ENCODE results near the gene PIK3CG.
"Not testable (repeated sequence)": the region's sequence is repeated elsewhere in the genome, so short reads cannot be mapped to it uniquely, and the experiment has no call there.

Gene PIK3CG

GRCh38 chr7:106895246-106895864 lies 30.3 kb downstream of the PIK3CG start:
- no peak for TF ChIP-seq CTCF (IDR thresholded peaks at IDR 0.05; ENCODE audit: low read depth, low read length)
- H3K4me3 ChIP-seq (replicated peaks in 1 of 2; ENCODE audit: low read depth in 2 of 2, low read length in 2 of 2) = no peak overlapping the region
- no peak for DNase-seq (ENCODE audit: low read depth in 2 of 2)

- no peak for DNase-seq (ENCODE audit: low read depth in 2 of 2)
- no peak overlapping the region for H3K4me3 ChIP-seq (replicated peaks in 1 of 2; ENCODE audit: low read depth in 2 of 2, low read length in 2 of 2)
- no peak for TF ChIP-seq CTCF (IDR thresholded peaks at IDR 0.05; ENCODE audit: low read depth, low read length)
These were observed 31.1 kb downstream of the PIK3CG start for GRCh38 chr7:106896231-106896630.

- not testable (repeated sequence) for DNase-seq (ENCODE audit: low read depth in 2 of 2); H3K4me3 ChIP-seq (replicated peaks in 1 of 2; ENCODE audit: low read depth in 2 of 2, low read length in 2 of 2)
These were observed 32.5 kb downstream of the PIK3CG start for GRCh38 chr7:106897553-106897952.

GRCh38 chr7:106898967-106899366 lies 33.9 kb downstream of the PIK3CG start:
- not testable (repeated sequence) for DNase-seq (ENCODE audit: low read depth in 2 of 2); H3K4me3 ChIP-seq (replicated peaks in 1 of 2; ENCODE audit: low read depth in 2 of 2, low read length in 2 of 2)

GRCh38 chr7:106901828-106902441 lies 36.9 kb downstream of the PIK3CG start:
- no peak for DNase-seq (ENCODE audit: low read depth in 2 of 2)

GRCh38 chr7:106905734-106906133 lies 40.7 kb downstream of the PIK3CG start:
- TF ChIP-seq CTCF (IDR thresholded peaks at IDR 0.05; ENCODE audit: low read depth, low read length) = no peak

More at GRCh38 chr7:106901828-106902441, 36.9 kb downstream of the PIK3CG start:
- no peak for TF ChIP-seq CTCF (IDR thresholded peaks at IDR 0.05; ENCODE audit: low read depth, low read length)
- H3K4me3 ChIP-seq (replicated peaks in 1 of 2; ENCODE audit: low read depth in 2 of 2, low read length in 2 of 2) = no peak overlapping the region

GRCh38 chr7:106911959-106912358 lies 46.9 kb downstream of the PIK3CG start:
- no peak for DNase-seq (ENCODE audit: low read depth in 2 of 2)
- H3K4me3 ChIP-seq (replicated peaks in 1 of 2; ENCODE audit: low read depth in 2 of 2, low read length in 2 of 2) = no peak overlapping the region
- no peak for TF ChIP-seq CTCF (IDR thresholded peaks at IDR 0.05; ENCODE audit: low read depth, low read length)

More at GRCh38 chr7:106905734-106906133, 40.7 kb downstream of the PIK3CG start:
- DNase-seq (ENCODE audit: low read depth in 2 of 2) = no peak
- H3K4me3 ChIP-seq (replicated peaks in 1 of 2; ENCODE audit: low read depth in 2 of 2, low read length in 2 of 2) = no peak overlapping the region

Data from cardiac fibroblast (primary cell).